Mammary epithelial cell (primary cell): ENCODE data around the gene CDCA7.

Source experiments
- CTCF ChIP-seq, 2 donors: IDR thresholded peaks in 1 of 2; conservative IDR thresholded peaks in 1 of 2; 2 replicates each; pipeline ENCODE4 v1.5.1; 2011 to 2012; ENCODE audit warnings: inconsistent platforms in 2 of 2, low read length in 2 of 2, mild to moderate bottlenecking in 2 of 2, control low read depth in 1 of 2, low read depth in 1 of 2; ENCODE audit not compliant: insufficient read depth in 1 of 2; ENCODE audit errors: extremely low read depth in 1 of 2
- EZH2 ChIP-seq: IDR thresholded peaks from 2 replicates; pipeline ENCODE4 v1.6.1; 2012; ENCODE audit warnings: low read length, inconsistent platforms, borderline replicate concordance

- TF ChIP-seq CTCF (conservative IDR thresholded peaks at IDR 0.05 in 1 of 2, IDR thresholded peaks at IDR 0.05 in 1 of 2; ENCODE audit: extremely low read depth in 1 of 2, insufficient read depth in 1 of 2, low read depth in 1 of 2, low read length in 2 of 2) (no peak), EZH2 (no peak)
These were observed 35.4 kb downstream of the CDCA7 start for GRCh38 chr2:173390036-173390435.
